ENCODE results near the gene TRAPPC1.
"Not testable (repeated sequence)": the region's sequence is repeated elsewhere in the genome, so short reads cannot be mapped to it uniquely, and the experiment has no call there.

DNA sequence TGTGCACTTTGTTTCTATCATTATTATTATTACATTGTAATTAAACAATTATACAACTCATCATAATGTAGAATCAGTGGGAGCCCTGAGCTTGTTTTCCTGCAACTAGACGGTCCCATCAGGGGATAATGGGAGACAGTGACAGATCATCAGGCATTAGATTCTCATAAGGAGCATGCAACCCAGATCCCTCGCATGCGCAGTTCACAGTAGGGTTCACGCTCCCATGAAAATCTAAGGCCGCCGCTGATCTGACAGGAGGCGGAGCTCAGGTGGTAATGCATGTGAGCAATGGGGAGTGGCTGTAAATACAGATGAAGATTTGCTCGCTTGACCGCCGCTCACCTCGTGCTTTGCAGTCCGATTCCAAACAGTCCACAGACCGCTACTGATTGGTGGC is 21.5 kb upstream of the TRAPPC1 start:
- TF ChIP-seq, protein P1, sequence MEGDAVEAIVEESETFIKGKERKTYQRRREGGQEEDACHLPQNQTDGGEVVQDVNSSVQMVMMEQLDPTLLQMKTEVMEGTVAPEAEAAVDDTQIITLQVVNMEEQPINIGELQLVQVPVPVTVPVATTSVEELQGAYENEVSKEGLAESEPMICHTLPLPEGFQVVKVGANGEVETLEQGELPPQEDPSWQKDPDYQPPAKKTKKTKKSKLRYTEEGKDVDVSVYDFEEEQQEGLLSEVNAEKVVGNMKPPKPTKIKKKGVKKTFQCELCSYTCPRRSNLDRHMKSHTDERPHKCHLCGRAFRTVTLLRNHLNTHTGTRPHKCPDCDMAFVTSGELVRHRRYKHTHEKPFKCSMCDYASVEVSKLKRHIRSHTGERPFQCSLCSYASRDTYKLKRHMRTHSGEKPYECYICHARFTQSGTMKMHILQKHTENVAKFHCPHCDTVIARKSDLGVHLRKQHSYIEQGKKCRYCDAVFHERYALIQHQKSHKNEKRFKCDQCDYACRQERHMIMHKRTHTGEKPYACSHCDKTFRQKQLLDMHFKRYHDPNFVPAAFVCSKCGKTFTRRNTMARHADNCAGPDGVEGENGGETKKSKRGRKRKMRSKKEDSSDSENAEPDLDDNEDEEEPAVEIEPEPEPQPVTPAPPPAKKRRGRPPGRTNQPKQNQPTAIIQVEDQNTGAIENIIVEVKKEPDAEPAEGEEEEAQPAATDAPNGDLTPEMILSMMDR (IDR thresholded peaks at IDR 0.05) = not testable (repeated sequence)
- TF ChIP-seq POLR2A (IDR thresholded peaks at IDR 0.05) = not testable (repeated sequence)
